A549 (cell line): ENCODE data around the gene KIF1A.
"Not testable (repeated sequence)": the region's sequence is repeated elsewhere in the genome, so short reads cannot be mapped to it uniquely, and the experiment has no call there.

Source experiments
- FOSB ChIP-seq: fragments of 250-450 bp; sonication (Bioruptor Pico); IDR thresholded peaks from 2 replicates; pipeline ENCODE4 v1.5.0; 2020; ENCODE audit warnings: mild to moderate bottlenecking, moderate library complexity
- HDAC2 ChIP-seq: fragments of 200-600 bp; sonication (generic); IDR thresholded peaks from 2 replicates; pipeline ENCODE4 v1.6.1; 2016
- MAX ChIP-seq: IDR thresholded peaks from 2 replicates; pipeline ENCODE4 v1.6.1; 2012
- MAZ ChIP-seq: fragments of 150-350 bp; IDR thresholded peaks from 2 replicates; pipeline ENCODE4 v1.6.1; 2014; ENCODE audit warnings: antibody characterized with exemption, low read depth, low read length, borderline replicate concordance
- PHF8 ChIP-seq: fragments of 200-600 bp; sonication (generic); IDR thresholded peaks from 2 replicates; pipeline ENCODE4 v1.6.1; 2016; ENCODE audit warnings: low read depth, mild to moderate bottlenecking, antibody characterized with exemption, moderate library complexity, borderline replicate concordance
- RAD21 ChIP-seq, 2 experiments: fragments of >200 bp in 1 of 2; sonication (Bioruptor Twin) in 1 of 2; formaldehyde crosslinking in 1 of 2; IDR thresholded peaks in 1 of 2; conservative IDR thresholded peaks in 1 of 2; 2 replicates in 1 of 2; 3 replicates in 1 of 2; pipeline ENCODE4 v1.6.1; 2012 to 2018; ENCODE audit warnings: inconsistent platforms in 1 of 2

- TF ChIP-seq PHF8; RAD21 (conservative IDR thresholded peaks at IDR 0.05 in 1 of 2, IDR thresholded peaks at IDR 0.05 in 1 of 2); MAZ; HDAC2; FOSB (CRISPR knock-in tag); MAX: not testable (repeated sequence)
Measured at GRCh38 chr2:240680185-240680584, 139.8 kb downstream of the KIF1A start.
